GM20000 (cell line): Measurements from ENCODE around the gene MAP1LC3A.

ENCODE experiments used
- DNase-seq: peaks from one replicate; pipeline ENCODE4 v3.0.0; 2012; ENCODE audit warnings: low spot score
- TF ChIP-seq, protein P1 (sequence below): IDR thresholded peaks from 2 replicates; pipeline ENCODE4 v1.5.1; 2012; ENCODE audit warnings: mild to moderate bottlenecking, control low read depth; ENCODE audit errors: extremely low read depth, missing control alignments

Gene MAP1LC3A

DNA sequence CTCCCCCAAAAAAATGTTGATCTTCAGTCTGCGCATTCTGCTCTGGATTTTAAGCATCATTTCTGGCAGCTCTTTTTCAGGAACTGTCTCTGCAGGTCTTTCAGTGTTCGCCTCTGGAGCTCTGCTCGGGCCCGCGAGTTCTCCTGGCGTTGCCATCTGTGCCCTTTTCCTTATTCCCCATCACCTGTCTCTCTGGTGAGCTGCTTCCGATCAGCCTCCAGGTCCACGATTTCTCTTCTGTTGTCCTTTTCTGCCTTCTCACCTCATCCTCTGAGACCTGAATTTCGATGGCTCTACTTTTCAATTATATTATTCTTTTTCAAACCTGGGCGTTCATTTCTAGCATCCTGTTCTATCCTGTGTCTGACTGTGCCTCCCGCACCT, 590 bp upstream of the MAP1LC3A start:
- TF ChIP-seq, protein P1, sequence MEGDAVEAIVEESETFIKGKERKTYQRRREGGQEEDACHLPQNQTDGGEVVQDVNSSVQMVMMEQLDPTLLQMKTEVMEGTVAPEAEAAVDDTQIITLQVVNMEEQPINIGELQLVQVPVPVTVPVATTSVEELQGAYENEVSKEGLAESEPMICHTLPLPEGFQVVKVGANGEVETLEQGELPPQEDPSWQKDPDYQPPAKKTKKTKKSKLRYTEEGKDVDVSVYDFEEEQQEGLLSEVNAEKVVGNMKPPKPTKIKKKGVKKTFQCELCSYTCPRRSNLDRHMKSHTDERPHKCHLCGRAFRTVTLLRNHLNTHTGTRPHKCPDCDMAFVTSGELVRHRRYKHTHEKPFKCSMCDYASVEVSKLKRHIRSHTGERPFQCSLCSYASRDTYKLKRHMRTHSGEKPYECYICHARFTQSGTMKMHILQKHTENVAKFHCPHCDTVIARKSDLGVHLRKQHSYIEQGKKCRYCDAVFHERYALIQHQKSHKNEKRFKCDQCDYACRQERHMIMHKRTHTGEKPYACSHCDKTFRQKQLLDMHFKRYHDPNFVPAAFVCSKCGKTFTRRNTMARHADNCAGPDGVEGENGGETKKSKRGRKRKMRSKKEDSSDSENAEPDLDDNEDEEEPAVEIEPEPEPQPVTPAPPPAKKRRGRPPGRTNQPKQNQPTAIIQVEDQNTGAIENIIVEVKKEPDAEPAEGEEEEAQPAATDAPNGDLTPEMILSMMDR, result no peak
- DNase-seq, result no peak

DNA sequence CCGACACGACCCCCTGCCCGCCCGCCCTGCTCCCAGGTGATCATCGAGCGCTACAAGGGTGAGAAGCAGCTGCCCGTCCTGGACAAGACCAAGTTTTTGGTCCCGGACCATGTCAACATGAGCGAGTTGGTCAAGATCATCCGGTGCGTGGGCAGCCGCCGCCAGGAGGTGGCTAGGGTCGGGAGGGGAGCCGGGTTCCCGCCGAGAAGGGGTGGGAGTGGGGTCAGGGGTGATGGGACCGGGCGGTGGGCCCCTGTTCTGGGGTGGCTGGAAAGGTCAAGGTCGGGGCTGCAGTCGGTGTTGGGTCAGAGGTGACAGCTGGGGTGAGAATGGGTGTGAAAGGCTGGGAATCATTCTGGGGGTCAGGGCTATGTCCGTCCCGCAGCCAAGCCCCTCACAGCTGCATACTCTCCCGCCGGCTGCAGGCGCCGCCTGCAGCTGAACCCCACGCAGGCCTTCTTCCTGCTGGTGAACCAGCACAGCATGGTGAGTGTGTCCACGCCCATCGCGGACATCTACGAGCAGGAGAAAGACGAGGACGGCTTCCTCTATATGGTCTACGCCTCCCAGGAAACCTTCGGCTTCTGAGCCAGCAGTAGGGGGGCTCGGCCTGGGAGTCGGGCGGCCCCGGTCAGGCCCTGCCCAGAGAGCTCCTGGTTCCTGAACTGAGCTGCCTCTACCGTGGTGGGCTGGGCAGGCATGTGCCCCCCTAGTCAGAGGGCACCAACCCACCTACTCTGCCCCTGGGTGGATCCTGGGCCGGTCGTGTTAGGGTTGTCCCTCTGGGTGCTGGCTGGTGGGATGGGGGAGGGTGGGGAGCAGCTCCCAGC, 1.0 kb downstream of the MAP1LC3A start:
- DNase-seq, result no peak
- TF ChIP-seq, protein P1, result no peak

DNA sequence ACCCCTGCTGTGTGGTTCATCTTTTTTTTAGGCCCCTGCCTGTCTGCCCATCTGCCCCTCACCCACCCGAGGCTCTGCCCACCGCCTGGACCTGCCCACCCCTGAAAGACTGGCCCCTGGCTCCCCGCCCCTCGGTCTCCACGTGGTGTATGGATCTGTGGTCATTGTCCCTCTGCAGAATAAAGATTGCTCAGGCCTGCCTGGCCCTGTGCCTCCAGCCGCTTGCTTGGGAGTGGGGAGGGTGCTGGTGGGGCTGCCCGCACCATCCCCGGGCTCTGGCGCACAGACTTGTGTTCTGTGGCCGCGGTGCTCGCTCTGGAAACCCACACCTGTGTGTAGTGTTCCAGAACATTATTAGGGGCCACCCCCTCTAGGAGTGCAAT, 1.6 kb downstream of the MAP1LC3A start:
- no peak for DNase-seq
- TF ChIP-seq, protein P1, result no peak

DNA sequence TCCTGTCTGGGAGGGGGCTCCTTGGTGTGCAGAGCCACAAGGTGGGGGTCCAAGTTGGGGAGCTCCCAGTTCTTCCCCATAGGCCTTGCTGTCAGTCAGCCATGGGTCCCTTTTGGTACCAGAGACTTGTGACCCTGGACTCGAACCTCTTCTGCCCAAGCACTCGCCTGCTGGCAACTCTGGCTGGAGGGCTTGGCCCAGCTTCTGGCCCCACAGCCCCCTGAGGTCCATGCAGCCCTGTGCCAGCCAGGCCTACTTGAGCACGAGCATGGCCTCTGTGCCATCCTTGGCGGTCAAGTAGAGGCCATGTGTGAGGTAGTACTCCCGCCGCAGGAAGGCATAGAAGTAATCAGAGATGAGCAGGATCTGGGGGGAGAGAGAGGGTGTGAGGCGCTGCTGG, 2.1 kb downstream of the MAP1LC3A start:
- TF ChIP-seq, protein P1, result no peak

DNA sequence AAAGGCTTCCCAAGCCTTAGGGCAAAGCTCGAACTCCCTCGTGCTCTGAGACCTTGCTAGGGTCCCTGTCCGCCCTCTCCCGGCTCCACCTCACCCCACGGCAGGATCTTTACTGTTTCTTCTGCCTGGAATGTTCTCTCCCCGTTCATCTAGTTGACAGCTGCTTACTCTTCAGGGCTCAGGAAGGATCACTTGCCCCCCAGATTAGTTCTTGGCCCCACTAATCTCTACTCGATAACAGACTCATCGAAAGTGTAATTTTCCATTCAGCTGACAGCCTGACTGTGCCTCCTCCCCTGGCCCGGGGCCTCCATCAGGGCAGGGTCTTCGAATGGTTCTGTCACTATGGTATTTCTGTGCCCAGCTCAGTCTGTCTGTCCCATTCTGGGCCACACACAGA, 3.1 kb downstream of the MAP1LC3A start:
- TF ChIP-seq, protein P1, result no peak
- no peak for DNase-seq

More for the DNA sequence above, 2.1 kb downstream of the MAP1LC3A start:
- DNase-seq, result no peak

DNA sequence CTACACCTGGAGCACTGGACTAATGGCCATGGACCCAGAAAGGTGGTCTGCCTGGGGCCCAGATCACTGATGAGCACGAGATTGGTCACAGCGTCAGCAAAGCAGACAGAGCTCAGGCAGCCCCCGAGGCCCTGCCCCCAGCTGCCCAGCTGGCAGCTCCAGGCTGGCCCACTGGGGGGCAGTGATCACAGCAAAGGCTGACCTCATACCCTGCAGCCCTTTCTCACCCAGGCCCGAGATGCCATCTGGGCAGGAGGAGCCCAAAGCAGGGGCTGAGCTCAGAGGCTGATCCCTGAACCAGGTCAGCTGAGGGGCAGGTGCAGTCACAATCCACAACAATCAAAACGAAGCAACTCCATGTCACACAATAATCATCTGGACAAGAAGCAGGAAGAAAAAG, 4.1 kb downstream of the MAP1LC3A start:
- TF ChIP-seq, protein P1, result no peak
- DNase-seq, result no peak

DNA sequence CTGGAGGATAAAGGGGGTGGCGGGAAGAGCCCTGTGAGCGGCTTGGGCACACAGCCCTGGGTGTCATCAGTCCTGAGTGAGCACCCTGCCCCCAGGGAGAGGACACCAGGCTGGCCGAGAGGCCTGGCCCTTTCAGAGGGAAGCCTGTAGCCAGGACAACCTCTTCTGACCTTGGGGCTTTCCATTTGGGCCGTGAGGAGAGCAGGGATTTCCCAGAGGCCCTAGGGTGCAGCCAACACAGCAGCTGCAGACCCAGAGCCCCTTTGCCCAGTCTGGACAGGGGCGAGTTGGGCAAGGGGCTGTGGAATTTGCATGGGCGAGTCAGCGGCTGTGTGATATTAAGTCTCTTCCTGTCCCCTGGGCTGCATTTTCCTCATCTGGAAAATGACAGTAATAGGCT, 6.3 kb downstream of the MAP1LC3A start:
- DNase-seq, result no peak
- TF ChIP-seq, protein P1, result no peak
